ENCODE measurements around the gene HK1. TPM values are rescaled to one million over a fixed set of nuclear protein-coding genes. Genes with fewer than 3 reads are reported as not detected.

The HK1 gene
- total RNA-seq: 100 to 1,000 TPM in 1 of 2 donors, 10 to 100 TPM in 1; 75.6 to 103 TPM
- long read RNA-seq, donor 1, transcript HK1-202 (18 exons, 3,605 nt): major isoform, 51 of 83 reads
- long read RNA-seq, donor 1, partial matches to known transcripts: 20 of 83 reads
- long read RNA-seq, donor 1, other reads (novel, unspliced or antisense): 11 of 83 reads
- long read RNA-seq, donor 2, transcript HK1-202 (18 exons, 3,605 nt): major isoform, 150 of 265 reads
- long read RNA-seq, donor 2, partial matches to known transcripts: 91 of 265 reads
- long read RNA-seq, donor 2, other reads (novel, unspliced or antisense): 23 of 265 reads

- DNase-seq (ENCODE audit: low spot score): no peak
- intact Hi-C loops (cut with DNase I): loop anchor here in 1 of 2 donors (1.0 kb wide), 1 partner anchor 87 kb away; no protein-coding TSS in a partner anchor
These were observed at the start of gene HK1 for GRCh38 chr10:69278446-69278963. TSS of gene HK1 (plus strand) at chr10:69278496.

GRCh38 chr10:69229616-69229916 is 48.7 kb upstream of the HK1 start:
- DNase-seq (ENCODE audit: low spot score): no peak
- intact Hi-C loops (cut with DNase I): no loop called here

- intact Hi-C loops (cut with DNase I): no loop called here
- no peak for DNase-seq (ENCODE audit: low spot score)
These were observed 48.2 kb upstream of the HK1 start for GRCh38 chr10:69230128-69230527.

GRCh38 chr10:69232252-69232651 is 46.0 kb upstream of the HK1 start:
- intact Hi-C loops (cut with DNase I): no loop called here
- no peak for DNase-seq (ENCODE audit: low spot score)

GRCh38 chr10:69232736-69233480 is 45.4 kb upstream of the HK1 start:
- DNase-seq (ENCODE audit: low spot score): no peak
- intact Hi-C loops (cut with DNase I): no loop called here

- intact Hi-C loops (cut with DNase I): no loop called here
- peak; percentile 10 for DNase-seq (ENCODE audit: low spot score)
These were observed 43.8 kb upstream of the HK1 start for GRCh38 chr10:69234447-69234846.

- intact Hi-C loops (cut with DNase I): loop anchor here (2.0 kb wide), 2 partner anchors 153 to 155 kb away; no protein-coding TSS in a partner anchor
- peak; percentile 97 for DNase-seq (ENCODE audit: low spot score)
These were observed 40.7 kb upstream of the HK1 start for GRCh38 chr10:69237528-69238159.

- peak; percentile 41 for DNase-seq (ENCODE audit: low spot score)
- intact Hi-C loops (cut with DNase I): no loop called here
These were observed 39.2 kb upstream of the HK1 start for GRCh38 chr10:69239136-69239535.

GRCh38 chr10:69239816-69240434 is 38.4 kb upstream of the HK1 start:
- intact Hi-C loops (cut with DNase I): no loop called here
- DNase-seq (ENCODE audit: low spot score): peak; percentile 77

GRCh38 chr10:69240455-69240854 is 37.8 kb upstream of the HK1 start:
- intact Hi-C loops (cut with DNase I): no loop called here
- DNase-seq (ENCODE audit: low spot score): no peak

GRCh38 chr10:69241575-69241974 is 36.7 kb upstream of the HK1 start:
- DNase-seq (ENCODE audit: low spot score): peak; percentile 81
- intact Hi-C loops (cut with DNase I): no loop called here

GRCh38 chr10:69242040-69242851 is 36.0 kb upstream of the HK1 start:
- intact Hi-C loops (cut with DNase I): no loop called here
- peak; percentile 66 for DNase-seq (ENCODE audit: low spot score)

GRCh38 chr10:69242852-69243212 is 35.5 kb upstream of the HK1 start:
- intact Hi-C loops (cut with DNase I): no loop called here
- no peak for DNase-seq (ENCODE audit: low spot score)

GRCh38 chr10:69243817-69244216 is 34.5 kb upstream of the HK1 start:
- no peak for DNase-seq (ENCODE audit: low spot score)
- intact Hi-C loops (cut with DNase I): no loop called here

- peak; percentile 74 for DNase-seq (ENCODE audit: low spot score)
- intact Hi-C loops (cut with DNase I): no loop called here
These were observed 32.3 kb upstream of the HK1 start for GRCh38 chr10:69246036-69246435.

- intact Hi-C loops (cut with DNase I): no loop called here
- DNase-seq (ENCODE audit: low spot score): peak; percentile 59
These were observed 31.5 kb upstream of the HK1 start for GRCh38 chr10:69246581-69247312.

- intact Hi-C loops (cut with DNase I): no loop called here
- DNase-seq (ENCODE audit: low spot score): peak; percentile 76
These were observed 31.0 kb upstream of the HK1 start for GRCh38 chr10:69247313-69247710.

GRCh38 chr10:69248117-69248730 is 30.1 kb upstream of the HK1 start:
- intact Hi-C loops (cut with DNase I): no loop called here
- DNase-seq (ENCODE audit: low spot score): peak; percentile 64
